Inflammatory macrophage treated with lipopolysaccharide for 1 hour (primary cell): Measurements from ENCODE around the gene TIGD2.

Experiments used
- DNase-seq, 2 donors: peaks; one replicate each; pipeline ENCODE4 v3.0.0-alpha.2; 2020 to 2022

The TIGD2 gene

DNA sequence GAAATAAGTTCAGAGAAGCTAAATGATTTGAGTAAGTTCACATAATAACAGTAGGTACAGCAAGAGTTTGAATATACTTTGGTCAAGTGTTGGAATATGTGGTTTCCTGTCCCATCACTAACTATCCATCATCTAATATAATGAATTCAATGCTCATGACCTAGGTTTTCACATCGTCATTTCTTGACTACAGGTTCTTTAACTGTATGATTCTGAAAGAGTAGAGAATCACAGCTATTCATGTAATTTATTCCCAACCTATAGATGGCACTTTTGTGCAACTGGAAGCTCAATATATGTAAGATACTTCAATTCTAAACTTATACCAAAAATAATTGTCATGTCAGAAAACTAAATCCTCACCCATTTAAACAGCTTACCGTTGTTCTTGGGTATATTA is 53.1 kb downstream of the TIGD2 start:
- DNase-seq = no peak
